Ovary (tissue), 3 donors: ENCODE data around the gene FAM216A.

Source experiments
- CTCF ChIP-seq, 3 donors: fragments of 450-650 bp in 2 of 3; fragments of 200-600 bp in 1 of 3; IDR thresholded peaks; one replicate each; pipeline versions ENCODE4 v1.5.1 to v1.8.0; 2016 to 2022; ENCODE audit warnings: antibody characterized with exemption in 3 of 3, mild to moderate bottlenecking in 1 of 3
- EP300 ChIP-seq: sonication (generic); formaldehyde crosslinking; IDR thresholded peaks from one replicate; pipeline ENCODE4 v1.6.1; 2017; ENCODE audit warnings: antibody characterized with exemption
- POLR2A ChIP-seq: fragments of 450-650 bp; IDR thresholded peaks from one replicate; pipeline ENCODE4 v1.6.1; 2017; ENCODE audit warnings: antibody characterized with exemption, mild to moderate bottlenecking, moderate library complexity
- donor health status: DM: no; HTN: no; CAD: no.

GRCh38 chr12:110453569-110454296 is 14.9 kb upstream of the FAM216A start:
- no peak for TF ChIP-seq CTCF (IDR thresholded peaks at IDR 0.05)
- TF ChIP-seq POLR2A = no peak
- no peak for TF ChIP-seq EP300
